HG03097 (cell line): Measurements from ENCODE around the gene LCNL1.

ENCODE experiments used
- ATAC-seq: cut with Tn5 transposase; IDR thresholded peaks from one replicate; pipeline ENCODE4 v1.9.1; 2021; ENCODE audit not compliant: unreplicated experiment, low FRiP score

The LCNL1 gene

GRCh38 chr9:137008312-137008711, 25.5 kb downstream of the LCNL1 start:
- no peak for ATAC-seq

GRCh38 chr9:137009217-137009616, 26.4 kb downstream of the LCNL1 start:
- no peak for ATAC-seq

GRCh38 chr9:137009938-137010732, 27.3 kb downstream of the LCNL1 start:
- ATAC-seq, result no peak

DNA sequence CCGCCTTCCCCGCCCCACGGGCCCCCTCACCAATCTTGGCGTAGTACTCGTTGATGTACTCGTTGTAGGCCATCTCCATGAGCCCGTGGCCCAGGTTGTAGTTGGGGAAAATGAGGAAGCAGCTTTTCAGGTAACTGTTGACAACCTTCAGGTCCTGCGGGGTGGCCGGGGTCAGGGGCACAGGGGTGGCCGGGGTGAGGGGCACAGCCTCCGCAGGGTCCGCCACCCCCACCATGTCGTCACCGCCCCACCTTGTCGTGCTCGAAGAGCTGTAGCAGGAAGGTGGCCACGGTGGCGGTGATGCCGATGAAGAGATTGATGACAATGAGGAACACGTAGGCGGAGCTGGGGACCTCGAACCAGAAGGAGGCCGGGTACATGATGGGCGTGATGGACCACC, 28.4 kb downstream of the LCNL1 start:
- ATAC-seq, result no peak

DNA sequence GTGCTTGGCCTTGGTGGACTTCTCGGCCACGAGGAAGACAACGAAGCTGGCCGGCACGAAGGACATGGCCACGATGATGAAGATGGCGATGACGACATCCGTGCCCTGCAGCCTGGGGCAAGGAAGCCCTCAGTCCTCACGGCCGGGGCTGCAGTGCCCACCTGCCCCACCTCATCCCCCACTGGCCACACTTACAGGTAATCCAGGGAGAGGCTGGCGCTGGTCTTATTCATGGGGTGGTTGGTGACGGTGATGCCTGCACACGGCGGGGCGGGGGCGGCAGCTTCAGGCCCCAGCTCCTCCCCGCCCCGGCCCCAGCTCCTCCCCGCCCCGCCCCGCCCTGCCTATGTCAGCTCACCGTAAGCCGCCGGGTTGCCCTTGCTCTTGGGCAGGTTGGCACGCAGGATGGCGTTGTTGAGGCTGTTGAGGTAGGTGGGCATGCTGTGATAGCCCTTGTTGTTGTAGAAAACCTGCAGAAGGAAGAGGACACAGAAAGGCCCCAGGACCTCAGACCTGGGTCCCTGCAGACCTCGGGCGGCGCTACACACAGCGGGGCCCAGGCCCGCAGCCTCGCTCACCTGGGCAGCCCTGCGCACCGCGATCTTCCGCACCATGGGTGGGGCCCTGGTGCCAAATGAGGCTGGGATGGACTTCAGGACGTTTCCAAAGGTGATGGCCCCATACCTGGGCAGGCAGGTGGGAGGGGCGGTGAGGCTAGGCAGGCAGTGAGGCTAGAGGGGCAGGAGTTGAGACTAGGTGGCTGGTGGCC, 29.3 kb downstream of the LCNL1 start:
- ATAC-seq, result no peak

- ATAC-seq, result no peak
Observed at GRCh38 chr9:137012694-137013570, 30.1 kb downstream of the LCNL1 start.

DNA sequence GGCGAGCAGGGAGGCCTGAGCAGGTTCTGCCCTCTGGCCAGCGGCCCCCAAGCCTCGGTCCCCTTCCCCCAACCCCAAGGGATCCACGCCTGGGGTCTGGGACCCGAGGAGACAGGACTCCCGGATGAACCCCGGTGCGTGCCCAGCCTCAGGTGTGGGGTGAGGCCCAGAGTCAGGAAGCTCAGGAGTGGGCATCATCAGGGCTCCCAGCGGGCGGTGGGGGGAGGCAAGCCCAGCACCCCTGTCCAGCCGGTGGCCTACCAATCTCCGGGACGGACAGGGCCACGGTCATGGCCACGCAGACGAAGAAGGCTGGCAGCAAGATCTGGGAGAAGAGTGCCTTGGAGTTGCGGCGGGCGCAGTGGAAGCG, 30.8 kb downstream of the LCNL1 start:
- no peak for ATAC-seq

GRCh38 chr9:137014166-137014565, 31.4 kb downstream of the LCNL1 start:
- ATAC-seq, result no peak

GRCh38 chr9:137014776-137015539, 32.2 kb downstream of the LCNL1 start:
- no peak for ATAC-seq

DNA sequence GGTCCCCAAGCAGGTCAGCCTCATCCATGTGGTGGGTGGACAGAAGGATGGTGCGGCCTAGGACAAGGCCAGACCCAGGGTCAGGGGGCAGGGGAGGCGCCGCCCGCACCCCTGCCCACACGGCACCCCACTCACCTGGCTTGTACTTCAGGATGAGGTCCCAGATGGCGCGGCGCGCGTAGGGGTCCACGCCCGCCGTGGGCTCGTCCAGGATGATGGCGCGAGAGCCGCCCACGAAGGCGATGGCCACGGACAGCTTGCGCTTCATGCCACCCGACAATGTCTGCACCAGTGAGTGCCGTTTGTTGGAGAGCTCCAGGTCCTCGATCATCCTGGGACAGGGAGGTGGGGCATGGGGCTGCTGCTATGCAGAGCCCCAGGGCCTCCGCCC, 32.7 kb downstream of the LCNL1 start:
- ATAC-seq, result no peak

DNA sequence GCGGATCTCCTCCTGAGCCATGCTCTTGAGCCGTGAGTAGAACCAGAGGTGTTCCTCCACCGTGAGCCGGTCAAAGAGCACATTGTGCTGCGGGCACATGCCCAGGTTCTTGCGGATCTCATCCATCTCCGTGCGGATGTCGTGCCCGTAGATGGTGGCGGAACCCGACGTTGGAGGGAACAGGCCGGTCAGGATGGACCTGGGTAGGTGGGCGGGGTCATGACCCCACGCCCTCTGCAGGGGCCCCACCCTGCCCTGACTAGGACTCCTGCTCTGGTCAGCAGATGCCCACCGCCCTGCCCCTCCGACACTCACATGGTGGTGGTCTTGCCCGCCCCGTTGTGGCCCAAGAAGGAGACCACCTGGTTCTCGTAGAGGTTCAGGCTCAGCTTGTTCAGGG, 33.2 kb downstream of the LCNL1 start:
- no peak for ATAC-seq

DNA sequence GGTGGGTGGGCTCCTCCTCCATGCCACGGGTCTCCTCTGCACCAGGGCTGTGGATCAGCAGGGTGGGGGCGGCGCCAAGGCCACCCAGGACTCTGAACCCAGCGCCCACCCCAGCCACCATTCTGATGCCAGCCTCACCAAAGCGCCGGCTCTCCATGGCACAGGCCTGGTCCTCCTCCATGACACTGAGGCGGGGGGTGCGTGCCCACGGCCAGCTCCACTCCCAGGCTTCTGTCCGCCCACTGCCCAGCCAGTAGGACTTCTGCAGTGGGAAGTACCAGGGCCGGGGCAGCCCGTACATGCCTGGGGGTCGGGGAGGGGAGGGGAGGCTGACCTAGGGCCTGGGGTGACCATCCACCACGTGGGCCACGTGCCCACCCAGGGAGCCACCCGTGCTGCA, 33.6 kb downstream of the LCNL1 start:
- ATAC-seq, result no peak

- no peak for ATAC-seq
Observed at GRCh38 chr9:137017071-137017470, 34.3 kb downstream of the LCNL1 start.

GRCh38 chr9:137017791-137018497, 35.2 kb downstream of the LCNL1 start:
- ATAC-seq, result no peak

DNA sequence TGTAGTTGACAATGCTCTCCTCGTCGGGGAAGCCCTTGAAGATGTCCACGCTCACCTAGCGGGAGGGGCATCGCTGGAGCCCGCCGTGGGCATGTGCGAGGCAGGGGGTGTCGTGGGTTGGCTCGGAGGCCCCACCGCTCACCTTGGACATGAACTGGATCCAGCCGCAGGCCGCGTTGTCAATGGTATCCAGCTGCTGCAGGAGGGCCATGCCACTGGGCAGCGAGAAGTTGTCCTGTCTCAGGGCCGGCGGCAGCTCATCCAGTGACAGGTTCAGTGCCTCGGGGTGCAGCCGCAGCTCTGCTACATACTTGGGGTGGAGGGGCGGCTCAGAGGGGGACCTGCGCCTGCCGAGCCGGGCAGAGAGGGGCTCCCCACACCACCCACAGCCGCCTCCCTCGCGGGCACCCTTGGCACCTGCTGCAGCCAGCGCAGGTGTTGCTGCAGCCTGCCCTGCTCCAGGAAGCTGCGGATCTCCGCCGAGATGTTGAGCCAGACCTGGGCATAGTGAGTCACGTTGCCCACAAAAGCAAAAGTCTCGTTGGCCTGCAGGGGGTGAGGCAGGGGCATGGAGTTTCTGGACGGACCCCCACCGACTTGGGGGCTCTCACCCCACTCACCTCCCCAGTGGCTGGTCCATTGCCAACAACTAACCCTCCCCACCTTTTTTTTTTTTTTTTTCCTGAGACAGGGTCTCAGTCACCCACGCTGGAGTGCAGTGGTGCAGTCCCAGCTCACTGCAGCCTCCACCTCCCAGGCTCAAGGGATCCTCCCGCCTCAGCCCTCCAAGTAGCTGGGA, 36.2 kb downstream of the LCNL1 start:
- ATAC-seq, result no peak

DNA sequence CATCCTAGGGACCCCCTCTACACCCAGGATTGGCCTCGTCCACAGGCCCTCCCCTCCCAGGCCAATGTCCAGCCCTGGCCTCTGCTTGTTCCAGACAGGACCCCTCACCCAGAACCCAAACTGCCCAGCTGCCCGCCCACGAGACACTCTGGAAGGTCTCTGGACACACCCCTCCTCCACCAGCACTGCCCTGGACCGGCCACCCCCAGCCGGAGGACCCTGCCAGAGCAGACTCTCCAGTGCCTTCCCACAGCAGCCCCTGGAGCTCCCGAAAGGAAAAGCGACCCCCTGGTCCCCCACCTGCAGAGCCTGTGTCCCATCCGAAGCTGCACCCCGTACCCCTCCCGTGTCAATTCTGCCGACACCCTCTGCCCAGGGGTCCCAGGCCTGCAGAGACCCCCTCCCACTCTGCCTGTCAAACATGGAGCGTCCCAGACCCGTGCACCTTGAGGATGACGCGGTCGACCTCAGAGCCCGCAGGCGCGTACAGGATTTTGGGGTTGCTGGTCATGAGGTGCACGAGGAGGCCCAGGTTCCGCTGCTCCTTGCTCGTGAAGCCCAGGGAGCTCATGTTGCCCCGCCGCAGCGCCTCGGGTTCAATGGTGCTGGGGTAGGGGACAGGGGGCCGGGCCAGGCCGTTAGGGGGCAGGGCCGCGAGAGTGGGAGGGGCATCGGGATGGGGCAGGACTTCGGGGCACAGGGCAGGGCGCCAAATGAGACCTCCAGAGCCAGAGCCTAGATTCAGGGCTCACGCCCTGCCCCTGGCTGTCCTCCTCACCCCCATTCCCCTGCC, 37.3 kb downstream of the LCNL1 start:
- no peak for ATAC-seq

- ATAC-seq, result no peak
Observed at GRCh38 chr9:137020771-137021567, 38.2 kb downstream of the LCNL1 start.
